Right lobe of liver (tissue), 4 donors: ENCODE data around the gene F2R.

ENCODE experiments used
- POLR2A ChIP-seq: fragments of 450-650 bp; IDR thresholded peaks from one replicate; pipeline ENCODE4 v1.6.1; 2017; ENCODE audit warnings: antibody characterized with exemption, mild to moderate bottlenecking
- TF ChIP-seq, protein P1 (sequence below), 4 donors: fragments of 200-600 bp in 3 of 4; fragments of 450-650 bp in 1 of 4; IDR thresholded peaks; one replicate each; pipeline versions ENCODE4 v1.5.1 to v1.8.0; 2016 to 2022; ENCODE audit warnings: antibody characterized with exemption in 4 of 4, mild to moderate bottlenecking in 2 of 4
- donor health status: DM: no; HTN: no; CAD: no.
- donor health status: DM: no; HTN: no; CAD: no.
- donor health status: DM: no; HTN: yes; CAD: no.

DNA sequence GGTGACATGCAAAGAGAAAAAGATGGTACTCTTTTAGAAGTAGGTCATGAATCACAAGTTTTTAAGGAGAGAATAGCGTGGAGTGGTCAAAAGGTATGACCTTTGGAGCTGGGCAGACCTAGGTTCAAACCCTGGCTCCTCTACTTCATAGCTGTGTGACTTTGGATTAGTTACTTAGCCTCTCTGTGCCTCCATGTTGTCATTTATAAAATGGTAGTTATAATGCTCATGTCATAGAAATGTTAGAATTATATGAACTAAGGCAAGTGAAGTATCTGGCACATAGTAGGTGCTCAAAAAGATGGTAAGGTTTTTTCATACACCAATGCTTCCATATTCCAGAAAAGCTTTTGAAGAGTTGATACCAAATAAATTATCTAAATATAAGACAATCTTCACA is 7.3 kb downstream of the F2R start:
- no peak for TF ChIP-seq POLR2A
- TF ChIP-seq, protein P1, sequence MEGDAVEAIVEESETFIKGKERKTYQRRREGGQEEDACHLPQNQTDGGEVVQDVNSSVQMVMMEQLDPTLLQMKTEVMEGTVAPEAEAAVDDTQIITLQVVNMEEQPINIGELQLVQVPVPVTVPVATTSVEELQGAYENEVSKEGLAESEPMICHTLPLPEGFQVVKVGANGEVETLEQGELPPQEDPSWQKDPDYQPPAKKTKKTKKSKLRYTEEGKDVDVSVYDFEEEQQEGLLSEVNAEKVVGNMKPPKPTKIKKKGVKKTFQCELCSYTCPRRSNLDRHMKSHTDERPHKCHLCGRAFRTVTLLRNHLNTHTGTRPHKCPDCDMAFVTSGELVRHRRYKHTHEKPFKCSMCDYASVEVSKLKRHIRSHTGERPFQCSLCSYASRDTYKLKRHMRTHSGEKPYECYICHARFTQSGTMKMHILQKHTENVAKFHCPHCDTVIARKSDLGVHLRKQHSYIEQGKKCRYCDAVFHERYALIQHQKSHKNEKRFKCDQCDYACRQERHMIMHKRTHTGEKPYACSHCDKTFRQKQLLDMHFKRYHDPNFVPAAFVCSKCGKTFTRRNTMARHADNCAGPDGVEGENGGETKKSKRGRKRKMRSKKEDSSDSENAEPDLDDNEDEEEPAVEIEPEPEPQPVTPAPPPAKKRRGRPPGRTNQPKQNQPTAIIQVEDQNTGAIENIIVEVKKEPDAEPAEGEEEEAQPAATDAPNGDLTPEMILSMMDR (IDR thresholded peaks at IDR 0.05) = no peak
